Kidney epithelial cell (primary cell): ENCODE measurements around the gene C22orf15. TPM values are rescaled to one million over a fixed set of nuclear protein-coding genes. Genes with fewer than 3 reads are reported as not detected.

ENCODE experiments used
- DNase-seq: peaks from one replicate; pipeline ENCODE4 v3.0.0-alpha.2; 2010; ENCODE audit warnings: low read depth
- H3K27me3 ChIP-seq: 2 replicates; pipeline ENCODE4 v1.6.0; 2011; ENCODE audit warnings: low read length; ENCODE audit not compliant: control insufficient read depth, insufficient read depth
- H3K36me3 ChIP-seq: 2 replicates; pipeline ENCODE4 v1.5.1; 2011; ENCODE audit warnings: low read length; ENCODE audit not compliant: control insufficient read depth, insufficient read depth
- H3K4me3 ChIP-seq: 2 replicates; pipeline ENCODE4 v1.5.1; 2011; ENCODE audit warnings: low read depth, mild to moderate bottlenecking, control low read depth, low read length
- CTCF ChIP-seq: IDR thresholded peaks from 2 replicates; pipeline ENCODE4 v1.5.1; 2011; ENCODE audit warnings: mild to moderate bottlenecking, moderate library complexity, low read length, control low read depth, inconsistent platforms; ENCODE audit not compliant: insufficient read depth, poor library complexity, severe bottlenecking
- total RNA-seq: library from RNA; depleted of rRNA; stranded (reverse); fragments of >200 nt; gene quantifications from 2 replicates; pipeline ENCODE4 v1.2.3, GENCODE V29; 2015

The C22orf15 gene
- total RNA-seq, 1 donor from 2014 or later, result not detected

DNA sequence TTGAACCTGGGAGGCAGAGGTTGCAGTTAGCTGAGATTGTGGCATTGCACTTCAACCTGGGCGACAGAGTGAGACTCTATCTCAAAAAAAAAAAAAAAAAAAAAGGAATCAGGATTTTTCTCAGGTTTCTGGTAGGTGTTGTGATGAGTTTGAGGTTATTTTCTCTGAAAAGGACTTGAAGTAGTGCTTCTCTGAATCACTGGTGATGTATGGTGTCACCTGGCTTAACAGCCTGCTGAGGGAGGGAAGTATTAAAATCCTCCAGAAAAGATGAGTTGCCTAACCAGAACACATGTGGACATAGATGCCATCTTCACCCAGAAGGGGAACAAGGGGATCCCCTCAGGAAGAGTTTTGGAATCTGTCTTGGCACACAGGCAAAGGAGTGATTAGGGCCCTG lies 44.0 kb downstream of the C22orf15 start:
- H3K36me3 ChIP-seq, result peaks cover 4% of the 10 kb centered on the region
- no peak for TF ChIP-seq CTCF
- no peak for DNase-seq
- no peaks in the 10 kb centered on the region for H3K27me3 ChIP-seq
- no peak overlapping the region for H3K4me3 ChIP-seq

- Histone ChIP-seq H3K36me3 (no peaks in the 10 kb centered on the region), H3K27me3 (no peaks in the 10 kb centered on the region), H3K4me3 (no peak overlapping the region)
- DNase-seq, result no peak
- TF ChIP-seq CTCF, result no peak
Observed at GRCh38 chr22:23812378-23812777, 49.6 kb downstream of the C22orf15 start.

Other genes starting within 250 kb of the C22orf15 start
- not detected in 2 replicates for gene IGLL1, start 182.7 kb upstream of the C22orf15 start, total RNA-seq
- not detected in 2 replicates for gene DRICH1, start 130.7 kb upstream of the C22orf15 start, total RNA-seq
- not detected in 2 replicates for gene RGL4, start 72.0 kb upstream of the C22orf15 start, total RNA-seq
- 4.1 and 4.7 TPM in 2 replicates for gene ZNF70, start 11.9 kb upstream of the C22orf15 start, total RNA-seq
- gene VPREB3, start 8.6 kb upstream of the C22orf15 start, total RNA-seq, result not detected in 2 replicates
- gene CHCHD10, start 5.0 kb downstream of the C22orf15 start, total RNA-seq, result 13.5 and 21.0 TPM in 2 replicates
- 41.9 and 48.9 TPM in 2 replicates for gene MMP11, start 9.9 kb downstream of the C22orf15 start, total RNA-seq
- 163 and 168 TPM in 2 replicates for gene SMARCB1, start 24.0 kb downstream of the C22orf15 start, total RNA-seq
- gene DERL3, start 76.0 kb downstream of the C22orf15 start, total RNA-seq, result 0.54 and 2.3 TPM in 2 replicates
- gene SLC2A11, start 94.9 kb downstream of the C22orf15 start, total RNA-seq, result 22.4 and 28.4 TPM in 2 replicates
- gene MIF, start 131.4 kb downstream of the C22orf15 start, total RNA-seq, result 606 and 627 TPM in 2 replicates
- gene GSTT2B, start 198.2 kb downstream of the C22orf15 start, total RNA-seq, result 3.4 and 3.8 TPM in 2 replicates
- gene DDTL, start 203.9 kb downstream of the C22orf15 start, total RNA-seq, result 0.75 and 1.2 TPM in 2 replicates
- gene DDT, start 211.5 kb downstream of the C22orf15 start, total RNA-seq, result 123 and 126 TPM in 2 replicates
- gene GSTT2, start 217.1 kb downstream of the C22orf15 start, total RNA-seq, result 0.50 and 1.2 TPM in 2 replicates
- not detected in 2 replicates for gene GSTT4, start 242.5 kb downstream of the C22orf15 start, total RNA-seq
- gene CABIN1, start 248.3 kb downstream of the C22orf15 start, total RNA-seq, result 25.6 and 31.4 TPM in 2 replicates